Epithelial cell of proximal tubule (primary cell): ENCODE data around the gene PCDHGA4. TPM values are rescaled to one million over a fixed set of nuclear protein-coding genes. Genes with fewer than 3 reads are reported as not detected.

Experiments used
- DNase-seq: peaks from one replicate; pipeline ENCODE4 v3.0.0-alpha.2; 2011; ENCODE audit warnings: low read depth
- H3K4me3 ChIP-seq: 2 replicates; pipeline ENCODE4 v1.5.1; 2011; ENCODE audit warnings: low read depth, mild to moderate bottlenecking, low read length
- total RNA-seq: library from RNA; depleted of rRNA; stranded (reverse); fragments of >200 nt; gene quantifications from 2 replicates; pipeline ENCODE4 v1.2.3, GENCODE V29; 2015
- TF ChIP-seq, protein P1 (sequence below): conservative IDR thresholded peaks from 2 replicates; pipeline ENCODE4 v1.5.1; 2012; ENCODE audit warnings: low read depth, mild to moderate bottlenecking, low read length

The PCDHGA4 gene
- total RNA-seq, 1 donor from 2014 or later = 0.92 TPM

DNA sequence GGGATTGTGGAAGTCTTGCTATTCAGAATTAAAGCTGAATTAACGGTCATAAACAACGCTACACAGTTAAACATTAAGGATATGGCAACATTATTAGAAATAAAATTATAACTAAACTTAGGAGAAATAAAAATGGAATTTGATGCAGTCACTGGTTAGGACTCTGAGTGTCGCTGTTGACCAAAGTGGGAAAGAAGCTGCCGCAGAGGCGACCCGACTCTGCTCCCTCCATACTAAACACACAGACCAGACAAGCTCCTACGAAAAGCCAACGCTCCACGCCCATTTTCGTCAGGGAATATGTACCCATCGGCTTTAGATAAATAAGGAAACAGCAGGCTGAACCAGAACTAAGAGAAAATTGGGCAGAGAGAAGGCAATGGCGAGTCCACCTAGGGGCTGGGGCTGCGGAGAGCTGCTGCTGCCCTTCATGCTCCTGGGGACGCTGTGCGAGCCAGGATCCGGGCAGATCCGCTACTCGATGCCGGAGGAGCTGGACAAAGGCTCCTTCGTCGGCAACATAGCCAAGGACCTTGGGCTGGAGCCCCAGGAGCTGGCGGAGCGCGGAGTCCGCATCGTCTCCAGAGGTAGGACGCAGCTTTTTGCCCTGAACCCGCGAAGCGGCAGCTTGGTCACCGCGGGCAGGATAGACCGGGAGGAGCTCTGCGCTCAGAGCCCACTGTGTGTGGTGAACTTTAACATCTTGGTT lies 9.3 kb downstream of the PCDHGA4 start, which contains the start of gene PCDHGA5:
TSS of gene PCDHGA5 (plus strand) at position 211 of the 709 bp plus-strand sequence. CDS start at position 380, 169 bp downstream.
- peak within 1 kb of the TSS; percentile 4 for H3K4me3 ChIP-seq
- TF ChIP-seq, protein P1, sequence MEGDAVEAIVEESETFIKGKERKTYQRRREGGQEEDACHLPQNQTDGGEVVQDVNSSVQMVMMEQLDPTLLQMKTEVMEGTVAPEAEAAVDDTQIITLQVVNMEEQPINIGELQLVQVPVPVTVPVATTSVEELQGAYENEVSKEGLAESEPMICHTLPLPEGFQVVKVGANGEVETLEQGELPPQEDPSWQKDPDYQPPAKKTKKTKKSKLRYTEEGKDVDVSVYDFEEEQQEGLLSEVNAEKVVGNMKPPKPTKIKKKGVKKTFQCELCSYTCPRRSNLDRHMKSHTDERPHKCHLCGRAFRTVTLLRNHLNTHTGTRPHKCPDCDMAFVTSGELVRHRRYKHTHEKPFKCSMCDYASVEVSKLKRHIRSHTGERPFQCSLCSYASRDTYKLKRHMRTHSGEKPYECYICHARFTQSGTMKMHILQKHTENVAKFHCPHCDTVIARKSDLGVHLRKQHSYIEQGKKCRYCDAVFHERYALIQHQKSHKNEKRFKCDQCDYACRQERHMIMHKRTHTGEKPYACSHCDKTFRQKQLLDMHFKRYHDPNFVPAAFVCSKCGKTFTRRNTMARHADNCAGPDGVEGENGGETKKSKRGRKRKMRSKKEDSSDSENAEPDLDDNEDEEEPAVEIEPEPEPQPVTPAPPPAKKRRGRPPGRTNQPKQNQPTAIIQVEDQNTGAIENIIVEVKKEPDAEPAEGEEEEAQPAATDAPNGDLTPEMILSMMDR = peak; percentile 17
- DNase-seq = no peak

DNA sequence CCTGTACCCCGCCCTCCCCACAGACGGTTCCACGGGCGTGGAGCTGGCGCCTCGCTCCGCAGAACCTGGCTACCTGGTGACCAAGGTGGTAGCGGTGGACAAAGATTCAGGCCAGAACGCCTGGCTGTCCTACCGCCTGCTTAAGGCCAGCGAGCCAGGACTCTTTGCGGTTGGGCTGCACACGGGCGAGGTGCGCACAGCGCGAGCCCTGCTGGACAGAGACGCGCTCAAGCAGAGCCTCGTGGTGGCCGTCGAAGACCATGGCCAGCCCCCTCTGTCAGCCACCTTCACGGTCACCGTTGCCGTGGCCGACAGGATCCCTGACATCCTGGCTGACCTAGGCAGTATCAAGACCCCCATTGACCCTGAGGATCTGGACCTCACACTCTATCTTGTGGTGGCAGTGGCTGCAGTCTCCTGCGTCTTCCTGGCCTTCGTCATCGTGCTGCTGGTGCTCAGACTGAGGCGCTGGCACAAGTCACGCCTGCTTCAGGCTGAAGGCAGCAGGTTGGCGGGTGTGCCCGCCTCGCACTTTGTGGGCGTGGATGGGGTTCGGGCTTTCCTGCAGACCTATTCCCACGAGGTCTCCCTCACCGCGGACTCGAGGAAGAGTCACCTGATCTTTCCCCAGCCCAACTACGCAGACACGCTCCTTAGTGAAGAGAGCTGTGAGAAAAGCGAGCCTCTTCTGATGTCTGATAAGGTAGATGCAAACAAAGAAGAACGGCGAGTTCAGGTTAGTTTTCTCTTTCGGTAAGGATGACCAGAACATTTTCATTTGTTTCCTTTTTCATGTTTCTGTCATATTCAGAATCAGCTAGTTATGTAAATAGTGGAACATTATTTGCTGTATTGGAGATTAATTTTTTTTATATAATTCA lies 11.4 kb downstream of the PCDHGA4 start:
- DNase-seq = no peak
- H3K4me3 ChIP-seq = no peak overlapping the region
- TF ChIP-seq, protein P1 = no peak

DNA sequence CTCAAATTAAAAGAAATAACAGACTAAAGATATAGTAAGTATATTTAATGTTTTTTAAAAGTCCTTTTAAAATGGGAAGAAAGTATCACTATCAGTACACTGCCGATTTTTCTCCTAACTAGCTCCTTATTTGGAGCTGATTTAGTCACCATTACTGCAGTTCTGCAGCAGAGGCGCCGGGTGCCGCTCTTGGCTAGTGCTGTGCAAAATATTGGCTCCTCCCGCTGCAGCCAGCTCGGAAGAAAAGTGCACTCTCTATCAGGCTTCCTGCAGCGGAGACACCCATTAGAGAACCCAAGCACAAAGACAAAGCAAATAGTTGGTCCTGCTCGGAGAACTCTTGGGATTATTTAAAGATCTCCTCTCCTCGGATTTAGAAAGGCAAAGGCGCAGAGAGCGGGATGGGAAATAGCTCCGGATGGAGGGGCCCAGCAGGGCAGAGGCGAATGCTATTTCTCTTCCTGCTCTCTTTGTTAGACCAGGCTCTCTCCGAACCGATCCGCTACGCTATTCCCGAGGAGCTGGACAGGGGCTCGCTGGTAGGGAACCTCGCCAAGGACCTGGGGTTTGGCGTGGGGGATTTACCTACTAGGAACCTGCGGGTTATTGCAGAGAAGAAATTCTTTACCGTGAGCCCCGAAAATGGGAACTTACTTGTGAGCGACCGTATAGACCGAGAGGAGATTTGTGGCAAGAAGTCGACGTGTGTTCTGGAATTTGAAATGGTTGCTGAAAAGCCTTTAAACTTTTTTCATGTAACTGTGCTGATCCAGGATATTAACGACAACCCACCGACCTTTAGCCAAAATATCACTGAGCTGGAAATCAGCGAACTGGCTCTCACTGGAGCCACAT lies 15.4 kb downstream of the PCDHGA4 start, which contains the start of gene PCDHGB3:
TSS of gene PCDHGB3 (plus strand) at position 249 of the 855 bp plus-strand sequence. CDS start at position 402, 153 bp downstream.
- H3K4me3 ChIP-seq = peak within 1 kb of the TSS; percentile 38
- DNase-seq = no peak
- TF ChIP-seq, protein P1 = peak; percentile 47

DNA sequence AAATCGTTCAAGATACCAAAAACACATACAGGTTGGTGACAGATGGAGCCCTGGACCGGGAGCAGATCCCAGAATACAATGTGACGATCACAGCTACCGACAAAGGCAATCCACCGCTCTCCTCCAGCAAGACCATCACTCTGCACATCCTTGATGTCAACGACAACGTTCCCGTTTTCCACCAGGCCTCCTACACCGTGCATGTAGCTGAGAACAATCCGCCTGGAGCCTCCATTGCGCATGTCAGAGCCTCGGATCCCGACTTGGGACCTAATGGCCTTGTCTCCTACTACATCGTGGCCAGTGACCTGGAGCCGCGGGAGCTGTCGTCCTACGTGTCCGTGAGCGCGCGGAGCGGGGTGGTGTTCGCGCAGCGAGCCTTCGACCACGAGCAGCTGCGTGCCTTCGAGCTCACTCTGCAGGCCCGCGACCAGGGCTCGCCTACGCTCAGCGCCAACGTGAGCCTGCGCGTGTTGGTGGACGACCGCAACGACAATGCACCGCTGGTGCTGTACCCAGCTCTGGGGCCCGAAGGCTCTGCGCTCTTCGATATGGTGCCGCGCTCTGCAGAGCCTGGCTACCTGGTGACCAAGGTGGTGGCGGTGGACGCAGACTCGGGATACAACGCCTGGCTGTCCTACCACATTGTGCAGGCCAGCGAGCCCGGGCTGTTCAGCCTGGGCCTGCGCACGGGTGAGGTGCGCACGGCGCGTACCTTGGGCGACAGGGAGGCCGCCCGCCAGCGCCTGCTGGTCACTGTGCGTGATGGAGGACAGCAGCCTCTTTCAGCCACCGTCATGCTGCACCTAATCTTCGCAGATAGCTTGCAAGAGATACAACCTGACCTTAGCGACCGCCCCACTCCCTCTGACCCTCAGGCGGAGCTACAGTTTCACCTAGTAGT lies 17.0 kb downstream of the PCDHGA4 start:
- DNase-seq = no peak
- TF ChIP-seq, protein P1 = no peak
- H3K4me3 ChIP-seq = no peak overlapping the region

DNA sequence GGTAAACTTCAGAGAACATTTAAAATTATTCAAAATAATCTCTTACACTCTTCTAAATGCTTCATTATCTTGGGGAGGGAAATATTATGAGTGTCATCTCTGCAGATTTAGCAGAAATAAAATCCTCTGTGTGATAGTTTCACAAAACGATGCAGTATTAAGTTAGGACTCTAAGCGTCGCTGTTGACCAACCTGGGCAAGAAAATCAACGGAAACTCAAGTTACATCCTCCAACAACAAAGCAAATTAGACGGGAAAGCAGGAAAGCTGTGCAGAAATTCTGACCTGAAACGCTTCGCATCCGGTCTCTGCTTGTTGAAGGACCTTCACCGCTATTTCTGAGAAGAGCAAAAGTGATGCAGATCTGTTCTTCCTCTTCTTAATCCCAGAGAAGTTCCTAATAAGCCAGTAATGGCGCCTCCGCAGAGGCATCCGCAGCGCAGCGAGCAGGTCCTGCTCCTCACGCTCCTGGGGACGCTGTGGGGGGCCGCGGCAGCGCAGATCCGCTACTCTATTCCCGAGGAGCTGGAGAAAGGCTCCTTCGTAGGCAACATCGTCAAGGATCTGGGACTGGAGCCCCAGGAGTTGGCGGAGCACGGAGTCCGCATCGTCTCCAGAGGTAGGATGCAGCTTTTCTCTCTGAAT lies 19.0 kb downstream of the PCDHGA4 start, which contains the start of gene PCDHGA6:
TSS of gene PCDHGA6 (plus strand) at position 219 of the 645 bp plus-strand sequence. CDS start at position 412, 193 bp downstream.
- DNase-seq = no peak

More for the DNA sequence above, 19.0 kb downstream of the PCDHGA4 start, which contains the start of gene PCDHGA6:
- TF ChIP-seq, protein P1 = peak; percentile 57
- H3K4me3 ChIP-seq = peak within 1 kb of the TSS; percentile 45
